GM18498 (cell line): ENCODE results near the gene BAIAP2L1.
"Not testable (repeated sequence)": the region's sequence is repeated elsewhere in the genome, so short reads cannot be mapped to it uniquely, and the experiment has no call there.

Experiments used
- ATAC-seq: cut with Tn5 transposase; IDR thresholded peaks from one replicate; pipeline ENCODE4 v1.9.1; 2021; ENCODE audit warnings: mild to moderate bottlenecking, moderate library complexity; ENCODE audit not compliant: unreplicated experiment

BAIAP2L1 gene, protein sequence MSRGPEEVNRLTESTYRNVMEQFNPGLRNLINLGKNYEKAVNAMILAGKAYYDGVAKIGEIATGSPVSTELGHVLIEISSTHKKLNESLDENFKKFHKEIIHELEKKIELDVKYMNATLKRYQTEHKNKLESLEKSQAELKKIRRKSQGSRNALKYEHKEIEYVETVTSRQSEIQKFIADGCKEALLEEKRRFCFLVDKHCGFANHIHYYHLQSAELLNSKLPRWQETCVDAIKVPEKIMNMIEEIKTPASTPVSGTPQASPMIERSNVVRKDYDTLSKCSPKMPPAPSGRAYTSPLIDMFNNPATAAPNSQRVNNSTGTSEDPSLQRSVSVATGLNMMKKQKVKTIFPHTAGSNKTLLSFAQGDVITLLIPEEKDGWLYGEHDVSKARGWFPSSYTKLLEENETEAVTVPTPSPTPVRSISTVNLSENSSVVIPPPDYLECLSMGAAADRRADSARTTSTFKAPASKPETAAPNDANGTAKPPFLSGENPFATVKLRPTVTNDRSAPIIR

GRCh38 chr7:98400542-98401340 is at the start of gene BAIAP2L1:
Gene BAIAP2L1, minus strand, starts transcription at chr7:98401090. Its CDS starts 238 bp downstream, at chr7:98400852.
- peak; percentile 86 for ATAC-seq

- ATAC-seq: no peak
Observed at GRCh38 chr7:98448766-98449165, 47.9 kb upstream of the BAIAP2L1 start.

GRCh38 chr7:98440992-98441391 is 40.1 kb upstream of the BAIAP2L1 start:
- ATAC-seq: not testable (repeated sequence)

DNA sequence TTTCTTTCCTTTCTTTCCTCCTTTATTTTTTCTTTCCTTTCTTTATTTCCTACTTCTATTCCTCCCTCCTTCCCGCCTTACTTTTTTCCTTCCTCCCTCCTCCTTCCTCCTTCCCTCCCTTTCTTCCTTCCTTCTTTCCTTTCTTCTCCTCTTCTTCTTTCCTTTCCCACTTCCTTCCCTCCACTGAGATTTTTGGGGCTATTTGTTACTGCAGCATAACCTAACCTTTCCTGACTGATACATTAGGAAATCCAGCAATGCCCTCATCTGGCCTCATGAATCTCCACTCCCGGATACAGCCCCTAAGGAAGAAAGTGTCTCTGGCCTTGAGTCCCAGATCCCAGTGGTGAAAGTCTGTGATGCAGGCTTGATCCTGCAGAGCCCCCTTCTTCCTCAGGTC is 38.6 kb upstream of the BAIAP2L1 start:
- no peak for ATAC-seq

GRCh38 chr7:98434087-98434486 is 33.2 kb upstream of the BAIAP2L1 start:
- ATAC-seq: no peak

DNA sequence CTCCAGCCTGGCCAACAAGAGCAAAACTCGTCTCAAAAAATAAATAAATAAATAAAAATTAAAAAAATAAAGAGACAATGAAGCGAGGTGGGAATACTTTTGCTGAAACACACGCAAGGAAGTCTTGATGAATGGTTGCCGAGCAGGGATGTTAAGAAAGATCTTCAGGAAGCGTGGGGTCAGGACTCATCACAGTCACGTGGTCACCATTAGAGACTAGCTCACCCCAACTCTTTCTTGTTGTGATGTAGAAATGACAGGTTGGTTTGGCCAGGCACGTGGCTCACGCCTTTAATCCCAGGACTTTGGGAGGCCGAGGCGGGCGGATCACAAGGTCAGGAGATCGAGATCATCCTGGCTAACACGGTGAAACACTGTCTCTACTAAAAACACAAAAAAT is 28.9 kb upstream of the BAIAP2L1 start:
- ATAC-seq: no peak

GRCh38 chr7:98423043-98423442 is 22.2 kb upstream of the BAIAP2L1 start:
- no peak for ATAC-seq

GRCh38 chr7:98420966-98421612 is 20.2 kb upstream of the BAIAP2L1 start:
- ATAC-seq: no peak

DNA sequence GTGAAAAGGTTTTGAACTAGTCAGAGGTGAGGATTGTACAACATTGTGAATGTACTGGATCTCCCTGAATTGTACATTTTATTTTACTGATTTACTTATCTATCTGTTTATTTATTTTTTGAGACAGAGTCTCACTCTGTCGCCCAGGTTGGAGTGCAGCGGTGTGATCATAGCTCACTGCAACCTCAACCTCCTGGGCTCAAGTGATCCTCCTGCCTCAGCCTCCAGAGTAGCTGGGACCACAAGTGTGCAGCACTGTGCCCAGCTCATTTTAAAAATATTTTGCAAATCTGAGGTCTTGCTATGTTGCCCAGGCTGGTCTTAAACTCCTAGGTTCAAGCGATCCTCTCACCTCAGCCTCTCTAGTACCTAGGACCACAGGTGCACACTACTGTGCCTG is 19.1 kb upstream of the BAIAP2L1 start:
- not testable (repeated sequence) for ATAC-seq

DNA sequence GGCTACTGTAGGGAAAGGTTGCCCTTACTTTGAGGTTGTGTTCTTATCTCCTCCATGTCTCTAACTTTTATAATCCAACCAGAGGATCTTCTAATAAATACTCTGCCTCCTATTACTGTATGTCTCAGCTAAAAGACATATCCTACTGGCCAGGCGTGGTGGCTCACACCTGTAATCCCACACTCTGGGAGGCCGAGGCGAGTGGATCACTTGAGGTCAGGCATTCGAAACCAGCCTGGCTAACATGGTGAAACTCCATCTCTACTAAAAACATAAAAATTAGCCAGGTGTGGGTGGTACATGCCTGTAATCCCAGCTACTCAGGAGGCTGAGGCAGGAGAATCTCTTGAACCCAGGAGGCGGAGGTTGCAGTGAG is 18.4 kb upstream of the BAIAP2L1 start:
- ATAC-seq: not testable (repeated sequence)

DNA sequence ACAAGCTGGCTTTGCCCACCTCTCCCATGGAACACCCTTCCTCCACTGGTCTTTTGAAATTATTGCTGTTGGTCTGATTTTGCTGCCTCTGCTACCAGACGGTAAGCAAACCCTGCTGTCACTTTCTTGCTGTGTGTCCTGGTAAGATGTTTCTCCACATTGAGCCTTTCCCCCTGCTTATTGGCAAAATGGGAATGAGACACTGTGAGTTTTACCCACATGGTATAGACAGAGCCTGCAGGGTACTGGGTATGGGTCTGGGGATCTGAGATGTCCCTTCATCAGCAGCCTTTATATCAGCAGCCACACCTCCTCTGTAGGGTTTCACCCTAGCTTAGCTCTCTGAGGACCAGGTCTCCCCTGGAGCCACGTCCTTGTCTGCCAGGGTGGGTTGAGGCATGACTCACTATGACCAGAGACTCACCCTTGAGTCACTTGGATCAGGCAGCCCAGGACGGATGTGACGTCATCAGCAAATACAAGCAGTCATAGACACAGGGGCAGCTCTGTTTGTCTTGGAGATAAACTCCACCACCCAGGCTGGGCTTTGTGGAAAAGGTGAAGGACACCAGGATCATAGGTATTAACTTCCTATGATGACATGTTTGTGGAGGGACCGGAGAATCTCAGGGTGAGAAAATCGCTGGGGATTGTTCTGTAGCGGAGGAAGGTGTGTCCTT is 17.9 kb upstream of the BAIAP2L1 start:
- ATAC-seq: no peak

GRCh38 chr7:98418271-98418635 is 17.4 kb upstream of the BAIAP2L1 start:
- no peak for ATAC-seq

DNA sequence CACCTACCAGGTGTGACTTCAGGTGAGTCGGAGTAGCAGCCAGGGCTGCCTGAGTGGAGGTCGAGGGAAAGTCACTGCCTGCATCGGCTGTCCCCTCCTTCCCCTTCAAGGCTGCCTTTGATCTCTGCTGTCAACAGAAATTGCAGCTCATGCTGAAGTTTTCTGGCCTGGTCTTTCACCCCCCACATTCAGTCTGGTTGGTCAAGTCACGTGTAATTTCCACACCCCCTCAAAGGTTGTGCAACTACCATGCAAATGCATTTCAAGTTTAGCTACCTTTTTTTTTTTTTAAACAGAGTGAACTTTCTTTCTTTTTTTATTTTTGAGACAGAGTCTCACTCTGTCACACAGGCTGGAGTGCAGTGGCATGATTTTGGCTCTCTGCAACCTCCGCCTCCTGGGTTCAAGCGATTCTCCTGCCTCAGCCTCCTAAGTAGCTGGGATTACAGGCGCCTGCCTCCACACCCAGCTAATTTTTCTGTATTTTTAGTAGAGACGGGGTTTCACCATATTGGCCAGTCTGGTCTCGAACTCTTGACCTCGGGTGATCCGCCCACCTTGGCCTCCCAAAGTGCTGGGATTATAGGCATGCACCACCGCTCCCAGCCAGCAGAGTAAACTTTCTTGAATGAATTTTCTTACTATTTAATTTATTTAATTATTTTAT is 16.8 kb upstream of the BAIAP2L1 start:
- not testable (repeated sequence) for ATAC-seq

- ATAC-seq: no peak
Observed at GRCh38 chr7:98414205-98414900, 13.5 kb upstream of the BAIAP2L1 start.

GRCh38 chr7:98413655-98414054 is 12.8 kb upstream of the BAIAP2L1 start:
- ATAC-seq: not testable (repeated sequence)

DNA sequence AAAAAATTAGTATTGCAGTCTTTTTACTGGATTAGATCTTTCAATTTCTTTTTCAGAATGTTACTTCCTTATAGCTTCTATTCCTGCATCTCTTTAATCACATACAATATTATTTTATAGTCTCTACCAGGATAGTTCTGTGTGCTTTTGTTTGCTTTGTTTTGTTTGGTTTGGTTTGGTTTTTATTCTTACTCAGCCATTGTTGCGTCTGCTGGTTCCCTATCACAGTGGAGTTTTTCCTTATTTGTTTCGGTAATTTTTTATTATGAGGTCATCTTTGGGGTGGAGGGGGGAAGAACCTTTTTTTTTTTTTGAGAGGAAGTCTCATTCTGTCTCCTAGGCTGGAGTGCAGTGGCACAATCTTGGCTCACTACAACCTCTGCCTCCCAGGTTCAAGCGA is 9.0 kb upstream of the BAIAP2L1 start:
- ATAC-seq: no peak

- not testable (repeated sequence) for ATAC-seq
Observed at GRCh38 chr7:98408146-98408545, 7.3 kb upstream of the BAIAP2L1 start.

DNA sequence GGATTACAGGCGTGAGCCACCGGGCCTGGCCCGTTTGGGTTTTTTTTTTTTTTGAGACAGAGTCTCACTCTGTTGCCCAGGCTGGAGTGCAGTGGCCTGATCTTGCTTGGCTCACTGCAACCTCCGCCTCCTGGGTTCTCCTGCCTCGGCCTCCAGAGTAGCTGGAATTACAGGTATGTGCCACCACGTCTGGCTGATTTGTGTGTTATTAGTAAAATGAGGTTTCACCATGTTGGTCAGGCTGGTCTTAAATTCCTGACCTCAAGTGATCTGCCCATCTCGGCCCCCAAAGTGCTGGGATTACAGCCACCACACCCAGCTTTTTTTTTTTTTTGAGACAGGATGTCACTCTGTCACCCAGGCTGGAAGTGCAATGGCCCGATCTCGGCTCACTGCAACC is 5.9 kb upstream of the BAIAP2L1 start:
- ATAC-seq: no peak

DNA sequence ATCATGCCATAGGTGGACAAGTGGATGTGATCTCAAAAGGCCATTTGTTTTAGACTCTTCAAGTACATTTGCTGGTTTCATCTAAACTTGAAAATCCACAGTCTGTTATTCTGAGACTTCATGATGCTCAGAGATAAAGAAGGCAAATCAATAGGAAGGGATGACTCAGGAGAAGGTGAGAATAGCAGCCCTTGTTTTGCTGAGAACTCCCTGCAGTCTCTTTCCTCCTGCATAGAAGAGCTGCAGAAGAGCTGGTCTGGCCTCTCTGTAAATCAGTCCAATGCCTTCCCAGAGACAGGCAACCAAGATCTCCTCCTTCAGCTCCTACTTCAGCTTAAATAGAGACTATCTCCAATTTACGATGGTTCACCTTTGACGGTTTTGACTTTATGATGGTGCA is 4.0 kb upstream of the BAIAP2L1 start:
- ATAC-seq: no peak
